ENCODE results near the gene ADGRV1.

ADGRV1 gene

GRCh38 chr5:91126448-91126847 is 567.9 kb downstream of the ADGRV1 start:
- TF ChIP-seq CTCF (IDR thresholded peaks at IDR 0.05; ENCODE audit: low read depth, low read length, poor library complexity, severe bottlenecking) (no peak), EZH2phosphoT487 (IDR thresholded peaks at IDR 0.05; ENCODE audit: borderline replicate concordance, low read length) (no peak)
- H3K4me2 ChIP-seq (ENCODE audit: low read length), result no peak overlapping the region
- no peaks in the 10 kb centered on the region for H3K9me3 ChIP-seq (ENCODE audit: control insufficient read depth, insufficient read depth, low read length)
- H3K4me3 ChIP-seq (ENCODE audit: low read length), result no peak overlapping the region
- no peaks in the 10 kb centered on the region for H4K20me1 ChIP-seq (ENCODE audit: control insufficient read depth, insufficient read depth, low read depth, low read length)
- no peaks in the 10 kb centered on the region for H3K9me2 ChIP-seq (replicated peaks; ENCODE audit: control insufficient read depth, low read length)
- no peak overlapping the region for H3K27ac ChIP-seq (ENCODE audit: low read depth, low read length)
- no peaks in the 10 kb centered on the region for H3K36me3 ChIP-seq (ENCODE audit: control insufficient read depth, low read length)
- H3K79me2 ChIP-seq (ENCODE audit: control insufficient read depth, low read length), result no peaks in the 10 kb centered on the region
- H3K27me3 ChIP-seq (ENCODE audit: control insufficient read depth, low read length), result 0 out of 2 replicates have a peak, but pooled peaks cover 2% of the 10 kb centered on the region
- H3K4me1 ChIP-seq (ENCODE audit: control insufficient read depth, low read length), result no peaks in the 10 kb centered on the region
- no peaks in the 10 kb centered on the region for H3F3A ChIP-seq (ENCODE audit: control insufficient read depth, insufficient read depth)

- Histone ChIP-seq H3K79me2 (ENCODE audit: control insufficient read depth, low read length) (no peaks in the 10 kb centered on the region), H3K27me3 (ENCODE audit: control insufficient read depth, low read length) (0 out of 2 replicates have a peak, but pooled peaks cover 2% of the 10 kb centered on the region), H3K4me2 (ENCODE audit: low read length) (no peak overlapping the region), H3K9me2 (replicated peaks; ENCODE audit: control insufficient read depth, low read length) (no peaks in the 10 kb centered on the region), H3F3A (ENCODE audit: control insufficient read depth, insufficient read depth) (no peaks in the 10 kb centered on the region), H3K4me3 (ENCODE audit: low read length) (no peak overlapping the region), H3K9me3 (ENCODE audit: control insufficient read depth, insufficient read depth, low read length) (no peaks in the 10 kb centered on the region), H3K36me3 (ENCODE audit: control insufficient read depth, low read length) (no peaks in the 10 kb centered on the region), H4K20me1 (ENCODE audit: control insufficient read depth, insufficient read depth, low read depth, low read length) (no peaks in the 10 kb centered on the region), H3K4me1 (ENCODE audit: control insufficient read depth, low read length) (no peaks in the 10 kb centered on the region), H3K27ac (ENCODE audit: low read depth, low read length) (no peak overlapping the region)
- TF ChIP-seq CTCF (IDR thresholded peaks at IDR 0.05; ENCODE audit: low read depth, low read length, poor library complexity, severe bottlenecking) (no peak), EZH2phosphoT487 (IDR thresholded peaks at IDR 0.05; ENCODE audit: borderline replicate concordance, low read length) (no peak)
Observed at GRCh38 chr5:91126888-91127287, 568.3 kb downstream of the ADGRV1 start.

- TF ChIP-seq EZH2phosphoT487 (IDR thresholded peaks at IDR 0.05; ENCODE audit: borderline replicate concordance, low read length) (no peak), CTCF (IDR thresholded peaks at IDR 0.05; ENCODE audit: low read depth, low read length, poor library complexity, severe bottlenecking) (no peak)
- no peak overlapping the region for H3K4me2 ChIP-seq (ENCODE audit: low read length)
- H3K79me2 ChIP-seq (ENCODE audit: control insufficient read depth, low read length), result no peaks in the 10 kb centered on the region
- H3K27ac ChIP-seq (ENCODE audit: low read depth, low read length), result no peak overlapping the region
- no peaks in the 10 kb centered on the region; the same call in 1 of the 2 replicates for H3K9me2 ChIP-seq (replicated peaks; ENCODE audit: control insufficient read depth, low read length)
- no peaks in the 10 kb centered on the region for H3K4me1 ChIP-seq (ENCODE audit: control insufficient read depth, low read length)
- no peaks in the 10 kb centered on the region for H3K36me3 ChIP-seq (ENCODE audit: control insufficient read depth, low read length)
- H3K27me3 ChIP-seq (ENCODE audit: control insufficient read depth, low read length), result 0 out of 2 replicates have a peak, but pooled peaks cover 2% of the 10 kb centered on the region
- no peaks in the 10 kb centered on the region for H3F3A ChIP-seq (ENCODE audit: control insufficient read depth, insufficient read depth)
- no peak overlapping the region for H3K4me3 ChIP-seq (ENCODE audit: low read length)
- H3K9me3 ChIP-seq (ENCODE audit: control insufficient read depth, insufficient read depth, low read length), result no peaks in the 10 kb centered on the region
- H4K20me1 ChIP-seq (ENCODE audit: control insufficient read depth, insufficient read depth, low read depth, low read length), result no peaks in the 10 kb centered on the region
Observed at GRCh38 chr5:91127456-91128081, 569.0 kb downstream of the ADGRV1 start.

All from DOHH2 (cell line).